ENCODE measurements around the gene SLC22A16.

The SLC22A16 gene

DNA sequence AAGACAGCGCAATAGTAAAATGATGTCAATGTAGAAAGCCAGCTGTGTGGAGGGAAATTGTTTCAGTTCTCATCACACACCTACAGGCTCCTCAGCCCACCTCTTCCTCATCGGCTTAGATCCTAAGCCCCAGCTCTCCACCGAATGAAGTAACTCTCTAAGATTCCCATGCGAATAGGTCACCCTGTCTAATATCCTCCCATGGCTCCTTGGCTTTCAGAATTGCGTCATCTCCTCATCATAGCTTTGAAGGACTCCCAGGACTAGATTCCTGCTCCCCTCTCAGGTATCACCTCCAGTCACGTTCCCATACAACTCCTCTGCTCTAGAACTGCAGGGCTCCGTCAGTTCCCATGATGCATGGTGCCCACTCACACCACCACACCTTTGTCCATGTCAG, 16.2 kb upstream of the SLC22A16 start:
- H3K27me3 ChIP-seq (ENCODE audit: low read length), result no peaks in the 10 kb centered on the region
- H3K79me2 ChIP-seq (ENCODE audit: insufficient read depth, low read length), result no peaks in the 10 kb centered on the region
- TF ChIP-seq, protein P1, sequence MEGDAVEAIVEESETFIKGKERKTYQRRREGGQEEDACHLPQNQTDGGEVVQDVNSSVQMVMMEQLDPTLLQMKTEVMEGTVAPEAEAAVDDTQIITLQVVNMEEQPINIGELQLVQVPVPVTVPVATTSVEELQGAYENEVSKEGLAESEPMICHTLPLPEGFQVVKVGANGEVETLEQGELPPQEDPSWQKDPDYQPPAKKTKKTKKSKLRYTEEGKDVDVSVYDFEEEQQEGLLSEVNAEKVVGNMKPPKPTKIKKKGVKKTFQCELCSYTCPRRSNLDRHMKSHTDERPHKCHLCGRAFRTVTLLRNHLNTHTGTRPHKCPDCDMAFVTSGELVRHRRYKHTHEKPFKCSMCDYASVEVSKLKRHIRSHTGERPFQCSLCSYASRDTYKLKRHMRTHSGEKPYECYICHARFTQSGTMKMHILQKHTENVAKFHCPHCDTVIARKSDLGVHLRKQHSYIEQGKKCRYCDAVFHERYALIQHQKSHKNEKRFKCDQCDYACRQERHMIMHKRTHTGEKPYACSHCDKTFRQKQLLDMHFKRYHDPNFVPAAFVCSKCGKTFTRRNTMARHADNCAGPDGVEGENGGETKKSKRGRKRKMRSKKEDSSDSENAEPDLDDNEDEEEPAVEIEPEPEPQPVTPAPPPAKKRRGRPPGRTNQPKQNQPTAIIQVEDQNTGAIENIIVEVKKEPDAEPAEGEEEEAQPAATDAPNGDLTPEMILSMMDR (IDR thresholded peaks at IDR 0.05; ENCODE audit: insufficient read depth, low read length, poor library complexity, severe bottlenecking), result no peak
- no peak for TF ChIP-seq EZH2phosphoT487 (conservative IDR thresholded peaks at IDR 0.05; ENCODE audit: low read length)
- H2AFZ ChIP-seq (ENCODE audit: low read depth, low read length, severe bottlenecking), result no peak overlapping the region
- H3K9ac ChIP-seq (ENCODE audit: low read length), result no peak overlapping the region
- no peaks in the 10 kb centered on the region for H3F3A ChIP-seq (ENCODE audit: insufficient read depth)
- no peak overlapping the region for H3K27ac ChIP-seq (ENCODE audit: low read depth, low read length)
- no peaks in the 10 kb centered on the region for H3K36me3 ChIP-seq (ENCODE audit: low read length)
- no peaks in the 10 kb centered on the region for H4K20me1 ChIP-seq (ENCODE audit: low read depth, low read length)
- no peak overlapping the region for H3K4me3 ChIP-seq (ENCODE audit: insufficient read depth, low read length, poor library complexity, severe bottlenecking)
- no peak overlapping the region for H3K4me2 ChIP-seq (ENCODE audit: low read depth, low read length, poor library complexity, severe bottlenecking)
- H3K9me3 ChIP-seq (ENCODE audit: insufficient read depth, low read length), result no peaks in the 10 kb centered on the region
- no peaks in the 10 kb centered on the region for H3K9me2 ChIP-seq (replicated peaks; ENCODE audit: insufficient read depth, low read length)

DNA sequence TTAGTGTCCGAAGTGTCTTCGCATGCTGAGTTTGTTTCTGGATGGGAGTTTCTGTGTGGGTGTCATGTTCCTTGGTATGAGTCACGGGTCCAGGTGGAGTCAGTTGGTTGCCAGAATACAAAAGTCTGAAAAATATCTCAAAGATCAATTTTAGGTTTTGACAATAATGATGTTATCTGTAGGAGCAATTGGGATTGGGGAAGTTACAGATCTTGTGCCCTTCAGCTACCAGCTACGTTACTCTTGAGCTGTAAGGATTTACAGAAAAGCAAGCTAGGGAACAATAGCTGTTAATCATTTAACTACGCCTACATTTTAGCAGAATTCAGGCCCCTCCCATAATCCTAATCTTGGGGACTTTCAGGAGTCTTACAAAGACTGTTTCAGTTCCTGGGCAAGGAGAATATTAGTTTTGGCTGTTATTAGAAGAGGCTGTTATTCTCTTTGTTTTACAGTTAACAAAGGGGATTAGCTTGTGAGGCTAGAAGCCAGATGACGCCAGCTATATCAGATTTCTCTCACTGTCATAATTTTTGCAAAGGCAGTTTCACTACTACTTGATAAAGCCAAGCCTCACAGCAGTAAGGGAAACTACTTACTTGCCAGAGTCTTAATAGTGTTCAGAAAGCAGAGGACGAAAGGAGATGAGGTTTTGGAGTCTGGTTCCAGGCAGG, 15.4 kb upstream of the SLC22A16 start:
- no peaks in the 10 kb centered on the region for H3K27me3 ChIP-seq (ENCODE audit: low read length)
- no peak overlapping the region for H3K4me2 ChIP-seq (ENCODE audit: low read depth, low read length, poor library complexity, severe bottlenecking)
- no peak overlapping the region for H3K9ac ChIP-seq (ENCODE audit: low read length)
- H2AFZ ChIP-seq (ENCODE audit: low read depth, low read length, severe bottlenecking), result no peak overlapping the region
- no peaks in the 10 kb centered on the region for H3K79me2 ChIP-seq (ENCODE audit: insufficient read depth, low read length)
- H3K9me2 ChIP-seq (replicated peaks; ENCODE audit: insufficient read depth, low read length), result no peaks in the 10 kb centered on the region
- no peaks in the 10 kb centered on the region for H3F3A ChIP-seq (ENCODE audit: insufficient read depth)
- H3K27ac ChIP-seq (ENCODE audit: low read depth, low read length), result no peak overlapping the region
- no peaks in the 10 kb centered on the region for H4K20me1 ChIP-seq (ENCODE audit: low read depth, low read length)
- TF ChIP-seq EZH2phosphoT487 (conservative IDR thresholded peaks at IDR 0.05; ENCODE audit: low read length), result no peak
- TF ChIP-seq, protein P1 (IDR thresholded peaks at IDR 0.05; ENCODE audit: insufficient read depth, low read length, poor library complexity, severe bottlenecking), result no peak
- no peak overlapping the region for H3K4me3 ChIP-seq (ENCODE audit: insufficient read depth, low read length, poor library complexity, severe bottlenecking)
- H3K9me3 ChIP-seq (ENCODE audit: insufficient read depth, low read length), result no peaks in the 10 kb centered on the region
- no peaks in the 10 kb centered on the region for H3K36me3 ChIP-seq (ENCODE audit: low read length)

DNA sequence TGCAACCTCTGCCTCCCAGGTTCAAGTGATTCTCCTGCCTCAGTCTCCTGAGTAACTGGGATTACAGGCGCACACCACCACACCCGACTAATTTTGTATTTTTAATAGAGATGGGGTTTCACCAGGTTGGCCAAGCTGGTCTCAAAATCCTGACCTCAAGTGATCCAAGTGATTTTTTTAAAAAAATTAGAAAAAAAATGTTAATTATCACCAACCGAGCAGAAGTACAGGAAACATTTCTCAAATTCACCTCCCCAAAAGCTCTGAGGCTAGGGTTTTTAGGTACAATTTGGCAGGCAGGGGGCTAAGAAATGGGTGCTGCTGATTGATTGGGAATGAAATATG, 14.9 kb upstream of the SLC22A16 start:
- Histone ChIP-seq H4K20me1 (ENCODE audit: low read depth, low read length) (no peaks in the 10 kb centered on the region), H3K4me2 (ENCODE audit: low read depth, low read length, poor library complexity, severe bottlenecking) (no peak overlapping the region), H3K27ac (ENCODE audit: low read depth, low read length) (no peak overlapping the region), H3K9ac (ENCODE audit: low read length) (no peak overlapping the region), H3K79me2 (ENCODE audit: insufficient read depth, low read length) (no peaks in the 10 kb centered on the region), H3F3A (ENCODE audit: insufficient read depth) (no peaks in the 10 kb centered on the region), H3K9me2 (replicated peaks; ENCODE audit: insufficient read depth, low read length) (no peaks in the 10 kb centered on the region), H2AFZ (ENCODE audit: low read depth, low read length, severe bottlenecking) (no peak overlapping the region), H3K9me3 (ENCODE audit: insufficient read depth, low read length) (no peaks in the 10 kb centered on the region), H3K4me3 (ENCODE audit: insufficient read depth, low read length, poor library complexity, severe bottlenecking) (no peak overlapping the region), H3K27me3 (ENCODE audit: low read length) (no peaks in the 10 kb centered on the region), H3K36me3 (ENCODE audit: low read length) (no peaks in the 10 kb centered on the region)
- TF ChIP-seq, protein P1 (IDR thresholded peaks at IDR 0.05; ENCODE audit: insufficient read depth, low read length, poor library complexity, severe bottlenecking), result no peak
- no peak for TF ChIP-seq EZH2phosphoT487 (conservative IDR thresholded peaks at IDR 0.05; ENCODE audit: low read length)

Data from SU-DHL-6 (cell line).